Measurements from ENCODE around the gene EEFSEC.

The EEFSEC gene

DNA sequence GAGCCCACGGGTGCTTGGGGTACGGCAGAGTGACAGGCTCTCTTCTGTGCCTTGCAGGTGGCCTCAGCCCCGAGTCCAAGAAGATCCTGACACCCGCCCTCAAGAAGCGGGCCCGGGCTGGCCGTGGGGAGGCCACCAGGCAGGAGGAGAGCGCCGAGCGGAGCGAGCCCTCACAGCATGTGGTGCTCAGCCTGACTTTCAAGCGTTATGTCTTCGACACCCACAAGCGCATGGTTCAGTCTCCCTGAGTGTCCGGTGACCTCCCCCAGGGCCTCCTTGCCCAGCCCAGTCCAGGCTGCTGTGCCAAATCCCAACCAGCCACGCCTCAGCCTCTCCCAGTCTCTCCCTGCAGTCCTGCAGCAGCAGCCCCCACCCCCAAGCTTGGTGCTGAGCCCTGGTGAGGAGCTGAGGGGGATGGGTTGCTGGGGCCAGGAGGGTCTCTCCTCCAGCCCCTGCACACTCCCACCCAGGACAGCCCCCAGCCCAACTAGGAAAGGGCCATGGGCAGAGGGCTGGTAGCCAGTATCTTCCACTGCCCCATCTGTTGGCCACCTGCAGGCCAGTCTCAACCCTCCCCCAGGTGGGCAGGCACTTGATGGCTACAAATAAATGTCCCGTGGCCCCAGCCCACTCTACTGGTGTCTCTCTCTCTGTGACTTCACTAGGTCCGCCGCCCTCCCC lies 254.9 kb downstream of the EEFSEC start:
- Histone ChIP-seq H3K36me3 (ENCODE audit: control insufficient read depth, insufficient read depth, low read length) (no peaks in the 10 kb centered on the region), H3K9me3 (ENCODE audit: control insufficient read depth, insufficient read depth, low read length) (no peaks in the 10 kb centered on the region), H3K4me1 (ENCODE audit: control insufficient read depth, insufficient read depth, low read length) (peaks cover 11% of the 10 kb centered on the region), H3K9ac (ENCODE audit: low read depth, low read length) (no peak overlapping the region), H3K27me3 (ENCODE audit: control insufficient read depth, insufficient read depth, low read length) (no peaks in the 10 kb centered on the region), H3K4me3 (ENCODE audit: low read depth, low read length) (no peak overlapping the region), H3K27ac (ENCODE audit: low read depth, low read length) (no peak overlapping the region)

DNA sequence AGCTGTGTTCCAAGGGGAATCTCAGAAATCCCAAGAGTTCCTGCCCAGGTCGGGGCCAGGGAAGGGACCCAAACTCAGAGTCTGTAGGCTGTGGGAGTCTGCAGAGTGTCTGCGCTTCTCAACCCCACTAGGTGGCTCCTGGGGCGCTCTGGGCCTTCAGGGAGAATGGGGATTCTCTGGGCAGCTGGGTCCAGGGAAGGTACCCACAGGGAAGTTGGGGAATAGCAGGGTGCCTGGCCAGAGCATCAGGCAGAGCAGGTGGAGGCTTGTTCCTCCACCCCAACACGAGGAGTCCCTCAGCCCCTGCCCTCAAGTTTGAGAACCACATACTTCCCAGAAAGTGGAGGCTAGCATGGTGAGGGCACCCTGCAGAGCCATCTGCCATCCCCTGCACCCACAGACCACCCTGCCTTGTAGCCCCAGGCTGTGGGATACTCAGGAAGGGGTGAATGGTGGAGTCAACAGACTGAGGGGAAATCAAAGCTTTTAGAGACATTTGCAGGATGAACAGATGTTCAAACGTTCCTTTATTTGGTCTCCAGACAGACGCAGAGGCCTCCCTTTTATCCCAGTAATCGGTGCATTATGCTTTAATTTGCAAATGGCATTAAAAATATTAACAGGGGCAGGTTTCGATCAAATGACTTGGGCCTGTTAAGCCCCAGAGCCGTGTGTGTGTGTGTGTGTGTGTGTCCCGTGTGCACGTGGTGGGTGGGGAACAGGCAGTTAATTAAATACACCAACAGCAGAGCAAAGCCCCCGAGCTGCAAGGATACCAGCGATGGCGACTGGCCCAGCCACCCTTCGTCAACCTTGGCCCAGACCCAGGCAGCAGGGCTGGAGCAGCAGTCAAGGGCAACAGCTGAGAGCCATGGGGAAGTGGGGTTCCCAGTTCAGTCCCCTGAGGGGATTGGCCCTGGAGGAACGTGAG lies 255.7 kb downstream of the EEFSEC start:
- H3K27me3 ChIP-seq (ENCODE audit: control insufficient read depth, insufficient read depth, low read length) = no peaks in the 10 kb centered on the region
- H3K9ac ChIP-seq (ENCODE audit: low read depth, low read length) = no peak overlapping the region
- peaks cover 12% of the 10 kb centered on the region for H3K4me1 ChIP-seq (ENCODE audit: control insufficient read depth, insufficient read depth, low read length)
- no peak overlapping the region for H3K4me3 ChIP-seq (ENCODE audit: low read depth, low read length)
- no peaks in the 10 kb centered on the region for H3K36me3 ChIP-seq (ENCODE audit: control insufficient read depth, insufficient read depth, low read length)
- no peak overlapping the region for H3K27ac ChIP-seq (ENCODE audit: low read depth, low read length)
- H3K9me3 ChIP-seq (ENCODE audit: control insufficient read depth, insufficient read depth, low read length) = no peaks in the 10 kb centered on the region

GRCh38 chr3:128409624-128410581 lies 256.6 kb downstream of the EEFSEC start:
- no peak overlapping the region for H3K4me3 ChIP-seq (ENCODE audit: low read depth, low read length)
- H3K9me3 ChIP-seq (ENCODE audit: control insufficient read depth, insufficient read depth, low read length) = no peaks in the 10 kb centered on the region
- H3K27ac ChIP-seq (ENCODE audit: low read depth, low read length) = no peak overlapping the region
- no peaks in the 10 kb centered on the region for H3K36me3 ChIP-seq (ENCODE audit: control insufficient read depth, insufficient read depth, low read length)
- no peak overlapping the region for H3K9ac ChIP-seq (ENCODE audit: low read depth, low read length)
- H3K4me1 ChIP-seq (ENCODE audit: control insufficient read depth, insufficient read depth, low read length) = peaks cover 12% of the 10 kb centered on the region
- no peaks in the 10 kb centered on the region for H3K27me3 ChIP-seq (ENCODE audit: control insufficient read depth, insufficient read depth, low read length)

DNA sequence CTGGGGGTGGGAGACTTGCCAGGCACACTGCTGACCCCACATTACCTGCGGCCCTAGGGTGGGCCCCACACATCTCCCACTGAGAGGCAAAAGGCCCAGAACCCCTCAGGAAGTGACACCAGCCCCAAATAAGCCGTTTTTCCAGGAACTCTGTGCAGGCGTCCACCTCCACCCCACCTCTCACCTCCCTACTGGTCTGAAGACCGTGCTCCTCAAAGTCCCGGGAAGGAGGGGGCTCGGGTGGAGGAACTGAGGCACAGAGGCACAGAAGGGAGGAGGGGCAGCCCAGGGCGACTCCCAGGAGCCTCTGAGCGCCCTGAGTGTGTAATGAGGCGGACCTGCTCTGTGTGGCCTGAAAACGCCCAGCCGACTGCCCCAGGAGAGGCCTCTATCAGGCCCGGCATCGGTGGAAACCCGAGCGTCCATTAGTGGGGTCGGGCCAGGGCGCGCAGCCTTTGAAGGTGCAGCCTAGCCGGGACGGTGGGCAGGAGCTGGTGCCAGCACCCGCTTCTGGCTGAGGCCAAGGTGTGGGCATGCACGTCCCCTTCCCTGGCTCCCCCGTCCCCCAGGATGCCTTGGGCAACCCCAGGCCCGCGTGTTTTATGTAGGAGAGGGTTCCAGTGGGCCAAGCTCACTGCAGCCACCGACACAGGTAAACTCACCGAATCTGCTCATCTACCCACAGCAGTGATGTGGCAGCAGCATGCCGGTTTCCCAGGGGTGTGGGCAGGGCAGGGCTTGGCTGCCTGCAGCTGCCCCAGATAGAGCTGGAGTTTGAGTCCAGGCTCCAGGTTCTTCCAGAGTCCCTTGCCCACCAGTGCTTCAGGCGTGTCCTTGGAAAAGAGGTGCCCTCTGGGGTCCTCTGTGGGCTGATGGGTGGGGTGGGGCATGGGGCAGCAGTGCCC lies 257.6 kb downstream of the EEFSEC start:
- Histone ChIP-seq H3K27me3 (ENCODE audit: control insufficient read depth, insufficient read depth, low read length) (no peaks in the 10 kb centered on the region), H3K27ac (ENCODE audit: low read depth, low read length) (no peak overlapping the region), H3K4me1 (ENCODE audit: control insufficient read depth, insufficient read depth, low read length) (peaks cover 12% of the 10 kb centered on the region), H3K4me3 (ENCODE audit: low read depth, low read length) (no peak overlapping the region), H3K36me3 (ENCODE audit: control insufficient read depth, insufficient read depth, low read length) (no peaks in the 10 kb centered on the region), H3K9me3 (ENCODE audit: control insufficient read depth, insufficient read depth, low read length) (no peaks in the 10 kb centered on the region), H3K9ac (ENCODE audit: low read depth, low read length) (no peak overlapping the region; the same call in 1 of the 2 replicates)

- no peak overlapping the region for H3K9ac ChIP-seq (ENCODE audit: low read depth, low read length)
- H3K27me3 ChIP-seq (ENCODE audit: control insufficient read depth, insufficient read depth, low read length) = no peaks in the 10 kb centered on the region
- H3K36me3 ChIP-seq (ENCODE audit: control insufficient read depth, insufficient read depth, low read length) = no peaks in the 10 kb centered on the region
- no peaks in the 10 kb centered on the region for H3K9me3 ChIP-seq (ENCODE audit: control insufficient read depth, insufficient read depth, low read length)
- H3K4me1 ChIP-seq (ENCODE audit: control insufficient read depth, insufficient read depth, low read length) = peaks cover 12% of the 10 kb centered on the region
- no peak overlapping the region for H3K4me3 ChIP-seq (ENCODE audit: low read depth, low read length)
- H3K27ac ChIP-seq (ENCODE audit: low read depth, low read length) = no peak overlapping the region
Observed at GRCh38 chr3:128411574-128412064, 258.3 kb downstream of the EEFSEC start.

DNA sequence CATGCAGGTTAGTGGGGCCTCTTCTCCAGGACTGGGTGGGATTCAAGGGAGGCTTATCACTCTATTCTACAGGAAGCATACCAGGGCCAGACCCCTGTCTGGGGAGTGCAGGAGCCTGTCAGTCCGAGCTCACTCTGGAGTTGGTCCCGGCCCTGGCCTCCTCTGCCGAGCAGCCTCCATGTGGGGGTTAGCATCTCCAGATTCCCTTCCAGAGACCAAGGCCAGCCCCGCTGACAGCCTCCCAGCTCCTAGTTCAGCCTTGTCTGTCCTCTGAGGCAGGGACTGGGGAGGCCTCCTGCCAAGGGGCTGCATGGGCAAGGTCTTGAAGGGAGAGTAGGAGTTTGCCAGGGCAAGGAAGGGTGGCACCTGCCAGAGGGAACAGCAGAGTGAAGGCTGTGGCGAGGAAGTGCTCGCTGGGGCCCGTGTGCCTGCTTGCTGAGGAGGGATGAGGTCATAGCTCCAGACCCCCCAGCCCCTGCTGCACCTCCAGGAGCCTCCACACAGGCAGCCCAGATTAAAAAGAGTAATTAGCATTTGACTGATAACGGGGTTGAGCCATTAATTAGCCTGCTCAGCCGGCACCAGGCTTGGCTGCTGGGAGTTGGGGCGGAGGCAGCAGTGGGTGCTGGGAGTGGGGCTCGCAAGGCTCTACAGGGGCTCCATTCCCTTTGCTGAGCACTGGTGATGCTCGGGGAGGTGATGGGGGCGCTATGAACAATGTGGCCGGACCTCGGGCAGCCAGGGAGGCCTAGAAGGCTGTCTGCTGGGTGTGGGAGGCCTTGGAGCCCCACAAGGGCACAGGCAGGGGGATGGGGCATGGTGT lies 259.1 kb downstream of the EEFSEC start:
- no peak overlapping the region for H3K4me3 ChIP-seq (ENCODE audit: low read depth, low read length)
- H3K27me3 ChIP-seq (ENCODE audit: control insufficient read depth, insufficient read depth, low read length) = no peaks in the 10 kb centered on the region
- H3K27ac ChIP-seq (ENCODE audit: low read depth, low read length) = no peak overlapping the region
- peaks cover 12% of the 10 kb centered on the region for H3K4me1 ChIP-seq (ENCODE audit: control insufficient read depth, insufficient read depth, low read length)
- no peaks in the 10 kb centered on the region for H3K36me3 ChIP-seq (ENCODE audit: control insufficient read depth, insufficient read depth, low read length)
- H3K9me3 ChIP-seq (ENCODE audit: control insufficient read depth, insufficient read depth, low read length) = no peaks in the 10 kb centered on the region
- H3K9ac ChIP-seq (ENCODE audit: low read depth, low read length) = no peak overlapping the region

DNA sequence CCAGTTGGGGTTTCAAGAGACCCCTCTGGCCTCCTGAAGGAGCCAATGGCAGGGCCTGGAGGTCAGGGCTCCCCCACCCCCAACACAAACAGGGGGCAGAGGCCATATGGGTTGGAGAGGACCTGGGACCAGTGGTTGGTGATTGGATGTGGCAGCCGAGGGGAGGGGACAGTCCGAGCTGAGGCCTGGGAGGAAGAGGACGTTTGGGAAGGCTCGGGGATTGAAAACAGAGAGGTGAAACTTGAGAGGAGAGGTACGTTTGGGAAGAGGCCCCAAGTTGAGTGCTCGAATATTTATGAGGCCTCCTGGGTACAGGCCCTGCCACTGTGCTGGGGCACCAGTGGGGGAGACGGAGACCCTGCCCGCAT lies 259.7 kb downstream of the EEFSEC start:
- no peak overlapping the region for H3K27ac ChIP-seq (ENCODE audit: low read depth, low read length)
- H3K4me1 ChIP-seq (ENCODE audit: control insufficient read depth, insufficient read depth, low read length) = peaks cover 12% of the 10 kb centered on the region
- H3K36me3 ChIP-seq (ENCODE audit: control insufficient read depth, insufficient read depth, low read length) = no peaks in the 10 kb centered on the region
- H3K9me3 ChIP-seq (ENCODE audit: control insufficient read depth, insufficient read depth, low read length) = no peaks in the 10 kb centered on the region
- no peaks in the 10 kb centered on the region for H3K27me3 ChIP-seq (ENCODE audit: control insufficient read depth, insufficient read depth, low read length)
- no peak overlapping the region for H3K9ac ChIP-seq (ENCODE audit: low read depth, low read length)
- H3K4me3 ChIP-seq (ENCODE audit: low read depth, low read length) = no peak overlapping the region

DNA sequence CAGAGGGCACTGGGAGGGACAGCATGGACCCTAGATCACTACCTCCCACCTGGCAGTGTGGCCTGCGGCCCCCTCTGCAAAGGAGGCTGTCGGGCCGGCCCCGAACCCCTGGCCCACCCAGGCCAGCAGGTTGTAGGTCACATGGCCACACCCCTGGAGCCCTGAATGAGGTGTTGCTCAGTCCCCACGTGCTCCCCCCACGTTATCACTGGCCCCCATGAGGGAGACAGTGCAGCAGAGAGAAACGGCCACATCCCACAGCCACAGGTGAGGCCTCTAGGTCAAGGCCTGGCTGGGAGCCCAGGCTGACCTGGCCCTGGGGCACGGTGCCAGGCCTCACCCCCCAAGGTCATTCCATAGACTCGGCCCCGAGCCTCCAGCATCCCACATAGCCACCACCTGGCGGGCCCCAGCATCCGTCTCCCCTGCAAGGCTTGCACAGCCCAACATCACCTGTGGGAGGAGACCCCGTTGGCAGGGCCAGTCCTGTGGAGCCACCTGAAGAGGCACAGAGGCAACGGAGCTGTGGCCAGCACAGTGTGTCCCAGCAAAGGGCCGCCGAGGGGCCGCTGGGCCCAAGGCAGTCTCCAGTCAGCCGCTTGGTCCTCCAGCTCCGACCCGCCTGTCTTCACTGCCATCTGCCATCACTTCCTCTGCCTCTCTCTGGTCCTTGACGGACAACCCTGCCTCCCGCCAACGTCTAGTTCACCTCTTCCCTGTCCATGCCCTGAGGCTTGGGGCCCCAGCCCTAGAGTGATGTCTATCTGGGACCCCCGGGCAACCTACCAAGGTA lies 260.3 kb downstream of the EEFSEC start:
- Histone ChIP-seq H3K27me3 (ENCODE audit: control insufficient read depth, insufficient read depth, low read length) (no peaks in the 10 kb centered on the region), H3K4me3 (ENCODE audit: low read depth, low read length) (no peak overlapping the region), H3K9me3 (ENCODE audit: control insufficient read depth, insufficient read depth, low read length) (no peaks in the 10 kb centered on the region), H3K4me1 (ENCODE audit: control insufficient read depth, insufficient read depth, low read length) (peaks cover 12% of the 10 kb centered on the region), H3K27ac (ENCODE audit: low read depth, low read length) (no peak overlapping the region), H3K9ac (ENCODE audit: low read depth, low read length) (no peak overlapping the region), H3K36me3 (ENCODE audit: control insufficient read depth, insufficient read depth, low read length) (no peaks in the 10 kb centered on the region)

- Histone ChIP-seq H3K27ac (ENCODE audit: low read depth, low read length) (no peak overlapping the region), H3K4me1 (ENCODE audit: control insufficient read depth, insufficient read depth, low read length) (peaks cover 12% of the 10 kb centered on the region), H3K4me3 (ENCODE audit: low read depth, low read length) (no peak overlapping the region), H3K9me3 (ENCODE audit: control insufficient read depth, insufficient read depth, low read length) (no peaks in the 10 kb centered on the region), H3K27me3 (ENCODE audit: control insufficient read depth, insufficient read depth, low read length) (no peaks in the 10 kb centered on the region), H3K36me3 (ENCODE audit: control insufficient read depth, insufficient read depth, low read length) (no peaks in the 10 kb centered on the region), H3K9ac (ENCODE audit: low read depth, low read length) (no peak overlapping the region)
Observed at GRCh38 chr3:128415200-128415772, 262.0 kb downstream of the EEFSEC start.

Data from HUES48 (cell line).